ENCODE results near the gene EBLN2. TPM values are rescaled to one million over a fixed set of nuclear protein-coding genes. Genes with fewer than 3 reads are reported as not detected.

Gene EBLN2
- polyA plus RNA-seq, 4 donors: 0.43 to 6.0 TPM; not detected in 2

DNA sequence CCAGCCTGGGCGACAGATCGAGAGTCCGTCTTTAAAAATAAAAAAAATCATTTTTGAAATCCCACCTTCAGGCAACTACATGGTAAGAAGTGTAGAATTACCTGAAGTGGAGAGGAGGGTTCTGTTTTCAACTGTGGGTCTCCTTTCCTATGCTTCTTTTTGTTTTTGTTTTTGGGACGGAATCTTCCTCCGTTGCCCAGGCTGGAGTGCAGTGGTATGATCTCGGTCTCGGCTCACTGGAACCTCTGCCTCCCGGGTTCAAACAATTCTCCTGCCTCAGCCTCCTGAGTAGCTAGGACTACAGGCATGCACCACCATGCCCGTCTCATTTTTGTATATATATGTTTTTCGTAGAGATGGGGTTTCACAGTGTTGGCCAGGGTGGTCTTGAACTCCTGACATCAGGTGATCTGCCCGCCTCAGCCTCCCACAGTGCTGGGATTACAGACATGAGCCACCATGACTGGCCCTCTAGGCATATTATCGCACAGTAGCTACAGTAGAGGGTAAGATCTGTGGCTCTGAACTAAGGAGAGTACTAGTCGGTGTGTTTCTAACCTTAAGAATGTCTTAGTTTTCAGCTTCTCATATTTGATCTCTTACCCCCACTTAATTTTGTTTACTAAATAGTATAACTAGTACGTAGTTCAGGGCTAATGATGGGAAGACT lies 8.5 kb downstream of the EBLN2 start:
- no peak for DNase-seq
- WGBS, 3 donors: 86 to 93% (median 87%) methylated on average over 14 of the region's 14 CpGs
- H3K4me3 ChIP-seq (ENCODE audit: low read depth in 1 of 3, low read length in 3 of 3): no peak overlapping the region

DNA sequence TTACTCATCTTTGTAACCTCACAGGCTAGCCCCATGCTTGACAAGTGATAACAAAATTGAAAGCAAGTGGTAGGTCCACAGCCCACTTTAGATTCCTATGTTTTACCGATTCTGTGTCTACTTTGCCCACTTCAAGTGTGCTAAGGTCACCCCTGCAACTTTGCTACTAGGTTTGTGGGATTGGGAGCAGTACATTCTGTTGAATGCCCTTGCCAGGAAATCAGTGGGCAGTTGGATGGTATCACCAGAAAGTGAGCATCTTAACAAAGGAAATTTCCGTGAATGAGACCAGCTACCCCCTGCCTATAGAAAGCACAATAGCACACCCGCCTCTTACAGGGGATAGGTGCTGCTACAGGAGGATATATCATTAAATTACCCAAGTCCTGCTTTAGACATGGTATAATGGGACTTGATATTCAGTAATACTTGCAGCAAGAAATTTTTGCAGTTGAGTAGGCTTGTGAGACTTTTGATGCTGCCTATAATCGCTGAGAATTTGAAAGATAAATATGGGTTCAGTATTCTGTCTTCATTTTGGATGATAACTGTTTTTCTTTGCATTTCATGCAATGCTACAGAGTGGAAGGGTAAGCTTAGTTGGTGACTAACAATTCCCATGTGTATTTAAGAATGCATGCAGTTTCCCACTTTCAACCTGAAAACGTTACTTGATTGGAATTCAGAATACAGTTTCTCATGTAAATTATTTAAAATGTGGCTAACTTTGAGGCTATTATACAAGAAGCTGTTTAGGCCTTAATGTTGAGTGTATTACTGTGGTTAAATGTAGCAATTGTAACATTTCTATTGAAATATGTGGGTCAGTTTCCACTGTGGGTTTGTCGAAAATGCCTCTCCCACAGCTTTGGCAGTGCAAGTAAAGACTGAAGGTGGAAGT lies 9.5 kb downstream of the EBLN2 start:
- H3K27ac ChIP-seq (ENCODE audit: low read depth in 1 of 3, low read length in 2 of 3): no peak overlapping the region
- FAIRE-seq (no peak), DNase-seq (no peak)
- no peak overlapping the region for H3K4me3 ChIP-seq (ENCODE audit: low read depth in 1 of 3, low read length in 3 of 3)
- H3K9me3 ChIP-seq (ENCODE audit: control insufficient read depth in 2 of 2, insufficient read depth in 1 of 2, low read depth in 1 of 2, low read length in 1 of 2): no peaks in the 10 kb centered on the region
- 54 to 58% (median 58%) methylated on average over 6 of the region's 6 CpGs for WGBS, 3 donors
- H3K36me3 ChIP-seq (ENCODE audit: control insufficient read depth in 3 of 3, insufficient read depth in 2 of 3, low read depth in 1 of 3, low read length in 3 of 3): peaks cover 0 to 3% (median 0%) of the 10 kb centered on the region in 3 donors
- no peaks in the 10 kb centered on the region for H3K4me1 ChIP-seq (ENCODE audit: control insufficient read depth in 3 of 3, insufficient read depth in 2 of 3, low read depth in 1 of 3, low read length in 2 of 3)
- no peaks in the 10 kb centered on the region for H3K27me3 ChIP-seq (ENCODE audit: control insufficient read depth in 3 of 3, insufficient read depth in 3 of 3, low read length in 3 of 3)

More for the DNA sequence above, 8.5 kb downstream of the EBLN2 start:
- Histone ChIP-seq H3K27me3 (ENCODE audit: control insufficient read depth in 3 of 3, insufficient read depth in 3 of 3, low read length in 3 of 3) (no peaks in the 10 kb centered on the region), H3K27ac (ENCODE audit: low read depth in 1 of 3, low read length in 2 of 3) (no peak overlapping the region), H3K4me1 (ENCODE audit: control insufficient read depth in 3 of 3, insufficient read depth in 2 of 3, low read depth in 1 of 3, low read length in 2 of 3) (no peaks in the 10 kb centered on the region), H3K36me3 (ENCODE audit: control insufficient read depth in 3 of 3, insufficient read depth in 2 of 3, low read depth in 1 of 3, low read length in 3 of 3) (peaks cover 0 to 3% (median 2%) of the 10 kb centered on the region in 3 donors), H3K9me3 (ENCODE audit: control insufficient read depth in 2 of 2, insufficient read depth in 1 of 2, low read depth in 1 of 2, low read length in 1 of 2) (no peaks in the 10 kb centered on the region)
- no peak for FAIRE-seq

GRCh38 chr3:73071952-73072351 lies 10.5 kb downstream of the EBLN2 start:
- H3K27ac ChIP-seq (ENCODE audit: low read depth in 1 of 3, low read length in 2 of 3): no peak overlapping the region
- peaks cover 0 to 3% (median 0%) of the 10 kb centered on the region in 3 donors for H3K36me3 ChIP-seq (ENCODE audit: control insufficient read depth in 3 of 3, insufficient read depth in 2 of 3, low read depth in 1 of 3, low read length in 3 of 3)
- no peak overlapping the region for H3K4me3 ChIP-seq (ENCODE audit: low read depth in 1 of 3, low read length in 3 of 3)
- no peaks in the 10 kb centered on the region for H3K9me3 ChIP-seq (ENCODE audit: control insufficient read depth in 2 of 2, insufficient read depth in 1 of 2, low read depth in 1 of 2, low read length in 1 of 2)
- H3K27me3 ChIP-seq (ENCODE audit: control insufficient read depth in 3 of 3, insufficient read depth in 3 of 3, low read length in 3 of 3): no peaks in the 10 kb centered on the region
- 90 to 100% (median 95%) methylated on average over 1 of the region's 1 CpG for WGBS, 3 donors
- DNase-seq (no peak), FAIRE-seq (no peak)
- no peaks in the 10 kb centered on the region for H3K4me1 ChIP-seq (ENCODE audit: control insufficient read depth in 3 of 3, insufficient read depth in 2 of 3, low read depth in 1 of 3, low read length in 2 of 3)

GRCh38 chr3:73072634-73073033 lies 11.2 kb downstream of the EBLN2 start:
- DNase-seq: no peak
- no peak overlapping the region for H3K4me3 ChIP-seq (ENCODE audit: low read depth in 1 of 3, low read length in 3 of 3)
- no peaks in the 10 kb centered on the region for H3K4me1 ChIP-seq (ENCODE audit: control insufficient read depth in 3 of 3, insufficient read depth in 2 of 3, low read depth in 1 of 3, low read length in 2 of 3)
- no peak for FAIRE-seq
- no peaks in the 10 kb centered on the region for H3K27me3 ChIP-seq (ENCODE audit: control insufficient read depth in 3 of 3, insufficient read depth in 3 of 3, low read length in 3 of 3)
- H3K9me3 ChIP-seq (ENCODE audit: control insufficient read depth in 2 of 2, insufficient read depth in 1 of 2, low read depth in 1 of 2, low read length in 1 of 2): no peaks in the 10 kb centered on the region
- H3K27ac ChIP-seq (ENCODE audit: low read depth in 1 of 3, low read length in 2 of 3): no peak overlapping the region
- H3K36me3 ChIP-seq (ENCODE audit: control insufficient read depth in 3 of 3, insufficient read depth in 2 of 3, low read depth in 1 of 3, low read length in 3 of 3): peaks cover 0 to 3% (median 0%) of the 10 kb centered on the region in 3 donors
- WGBS, 3 donors: 50 to 71% (median 50%) methylated on average over 1 of the region's 1 CpG

DNA sequence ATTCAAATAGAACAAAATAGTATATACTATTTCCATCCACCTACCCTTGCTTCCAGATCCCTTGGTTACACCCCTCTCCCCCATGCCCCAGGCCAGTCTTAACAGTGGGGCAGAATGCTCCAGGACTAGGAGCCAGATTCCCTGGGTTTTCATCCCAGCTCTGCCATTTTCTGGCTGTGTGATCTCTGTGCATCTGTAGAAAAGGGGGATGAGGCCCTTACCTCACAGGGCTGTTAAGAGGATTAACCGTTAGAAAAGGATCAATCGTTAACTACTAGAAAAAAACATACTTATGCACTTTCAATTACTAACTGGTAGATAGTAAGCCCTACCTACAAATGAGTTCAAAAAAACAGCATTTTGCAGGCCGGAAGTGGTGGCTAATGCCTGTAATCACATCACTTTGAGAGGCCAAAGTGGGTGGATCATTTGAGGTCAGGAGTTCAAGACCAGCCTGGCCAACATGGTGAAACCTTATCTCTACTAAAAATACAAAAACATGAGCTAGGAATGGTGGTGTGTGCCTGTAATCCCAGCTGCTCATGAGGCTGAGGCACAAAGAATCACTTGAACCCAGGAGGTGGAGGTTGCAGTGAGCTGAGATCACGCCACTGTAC lies 11.7 kb downstream of the EBLN2 start:
- 38 to 60% (median 50%) methylated on average over 4 of the region's 4 CpGs for WGBS, 3 donors
- Histone ChIP-seq H3K4me1 (ENCODE audit: control insufficient read depth in 3 of 3, insufficient read depth in 2 of 3, low read depth in 1 of 3, low read length in 2 of 3) (no peaks in the 10 kb centered on the region), H3K27ac (ENCODE audit: low read depth in 1 of 3, low read length in 2 of 3) (no peak overlapping the region), H3K4me3 (ENCODE audit: low read depth in 1 of 3, low read length in 3 of 3) (no peak overlapping the region), H3K9me3 (ENCODE audit: control insufficient read depth in 2 of 2, insufficient read depth in 1 of 2, low read depth in 1 of 2, low read length in 1 of 2) (no peaks in the 10 kb centered on the region), H3K27me3 (ENCODE audit: control insufficient read depth in 3 of 3, insufficient read depth in 3 of 3, low read length in 3 of 3) (no peaks in the 10 kb centered on the region), H3K36me3 (ENCODE audit: control insufficient read depth in 3 of 3, insufficient read depth in 2 of 3, low read depth in 1 of 3, low read length in 3 of 3) (peaks cover 0 to 3% (median 0%) of the 10 kb centered on the region in 3 donors)
- FAIRE-seq (no peak), DNase-seq (no peak)

- FAIRE-seq: no peak
- whole genome bisulfite sequencing, 3 donors: 81 to 87% (median 86%) methylated on average over 8 of the region's 8 CpGs
Measured at GRCh38 chr3:73074781-73075180, 13.3 kb downstream of the EBLN2 start.

GRCh38 chr3:73080216-73080966 lies 18.9 kb downstream of the EBLN2 start:
- no peaks in the 10 kb centered on the region for H3K27me3 ChIP-seq (ENCODE audit: control insufficient read depth in 3 of 3, insufficient read depth in 3 of 3, low read length in 3 of 3)
- H3K36me3 ChIP-seq (ENCODE audit: control insufficient read depth in 3 of 3, insufficient read depth in 2 of 3, low read depth in 1 of 3, low read length in 3 of 3): no peaks in the 10 kb centered on the region
- no peak for DNase-seq
- H3K4me1 ChIP-seq (ENCODE audit: control insufficient read depth in 3 of 3, insufficient read depth in 2 of 3, low read depth in 1 of 3, low read length in 2 of 3): no peaks in the 10 kb centered on the region
- 77 to 80% (median 79%) methylated on average over 17 of the region's 17 CpGs for WGBS, 3 donors
- no peaks in the 10 kb centered on the region for H3K9me3 ChIP-seq (ENCODE audit: control insufficient read depth in 2 of 2, insufficient read depth in 1 of 2, low read depth in 1 of 2, low read length in 1 of 2)
- no peak overlapping the region for H3K27ac ChIP-seq (ENCODE audit: low read depth in 1 of 3, low read length in 2 of 3)
- no peak overlapping the region for H3K4me3 ChIP-seq (ENCODE audit: low read depth in 1 of 3, low read length in 3 of 3)
- FAIRE-seq: no peak

More at GRCh38 chr3:73074781-73075180, 13.3 kb downstream of the EBLN2 start:
- H3K9me3 ChIP-seq (ENCODE audit: control insufficient read depth in 2 of 2, insufficient read depth in 1 of 2, low read depth in 1 of 2, low read length in 1 of 2): no peaks in the 10 kb centered on the region
- H3K27me3 ChIP-seq (ENCODE audit: control insufficient read depth in 3 of 3, insufficient read depth in 3 of 3, low read length in 3 of 3): no peaks in the 10 kb centered on the region
- no peaks in the 10 kb centered on the region for H3K4me1 ChIP-seq (ENCODE audit: control insufficient read depth in 3 of 3, insufficient read depth in 2 of 3, low read depth in 1 of 3, low read length in 2 of 3)
- H3K27ac ChIP-seq (ENCODE audit: low read depth in 1 of 3, low read length in 2 of 3): no peak overlapping the region
- DNase-seq: no peak
- no peak overlapping the region for H3K4me3 ChIP-seq (ENCODE audit: low read depth in 1 of 3, low read length in 3 of 3)
- no peaks in the 10 kb centered on the region for H3K36me3 ChIP-seq (ENCODE audit: control insufficient read depth in 3 of 3, insufficient read depth in 2 of 3, low read depth in 1 of 3, low read length in 3 of 3)

DNA sequence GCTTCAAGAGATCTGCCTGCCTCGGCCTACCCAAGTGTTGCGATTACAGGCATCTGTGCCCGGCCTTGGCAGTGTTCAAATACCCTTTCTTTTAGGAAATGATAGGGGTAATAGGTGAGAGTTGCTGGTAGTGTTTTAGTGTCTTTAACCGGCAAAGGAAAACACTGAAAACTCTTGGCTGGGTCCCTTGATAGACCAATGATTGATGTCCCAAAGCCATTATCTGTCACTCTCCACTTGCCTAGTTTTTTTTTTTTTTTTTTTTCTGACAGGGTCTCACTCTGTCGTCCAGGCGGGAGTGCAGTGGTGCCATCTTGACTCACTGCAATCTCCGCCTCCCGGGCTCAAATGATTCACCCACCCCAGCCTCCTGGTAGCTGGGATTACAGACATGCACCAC lies 19.7 kb downstream of the EBLN2 start:
- Histone ChIP-seq H3K27ac (ENCODE audit: low read depth in 1 of 3, low read length in 2 of 3) (no peak overlapping the region), H3K4me1 (ENCODE audit: control insufficient read depth in 3 of 3, insufficient read depth in 2 of 3, low read depth in 1 of 3, low read length in 2 of 3) (no peaks in the 10 kb centered on the region), H3K4me3 (ENCODE audit: low read depth in 1 of 3, low read length in 3 of 3) (no peak overlapping the region), H3K27me3 (ENCODE audit: control insufficient read depth in 3 of 3, insufficient read depth in 3 of 3, low read length in 3 of 3) (no peaks in the 10 kb centered on the region), H3K9me3 (ENCODE audit: control insufficient read depth in 2 of 2, insufficient read depth in 1 of 2, low read depth in 1 of 2, low read length in 1 of 2) (no peaks in the 10 kb centered on the region), H3K36me3 (ENCODE audit: control insufficient read depth in 3 of 3, insufficient read depth in 2 of 3, low read depth in 1 of 3, low read length in 3 of 3) (no peaks in the 10 kb centered on the region)
- DNase-seq (no peak), FAIRE-seq (no peak)
- WGBS, 3 donors: 93 to 96% (median 95%) methylated on average over 8 of the region's 8 CpGs

All from small intestine (tissue), 7 donors.